GM18858 (cell line): ENCODE data around the gene TMEM131.
"Not testable (repeated sequence)": the region's sequence is repeated elsewhere in the genome, so short reads cannot be mapped to it uniquely, and the experiment has no call there.

Source experiments
- ATAC-seq: cut with Tn5 transposase; IDR thresholded peaks from one replicate; pipeline ENCODE4 v1.9.1; 2021; ENCODE audit not compliant: unreplicated experiment

The TMEM131 gene

GRCh38 chr2:97714950-97715652 lies 280.6 kb downstream of the TMEM131 start:
- ATAC-seq, result no peak

GRCh38 chr2:97714084-97714949 lies 281.4 kb downstream of the TMEM131 start:
- ATAC-seq, result no peak

- no peak for ATAC-seq
Measured at GRCh38 chr2:97713296-97714083, 282.3 kb downstream of the TMEM131 start, which contains the start of gene ZAP70. Gene ZAP70 (plus strand): TSS chr2:97713576. CDS start chr2:97724037, 10,461 bp downstream.

GRCh38 chr2:97712693-97713295 lies 283.0 kb downstream of the TMEM131 start:
- ATAC-seq, result no peak

- not testable (repeated sequence) for ATAC-seq
Measured at GRCh38 chr2:97712175-97712574, 283.6 kb downstream of the TMEM131 start.

- no peak for ATAC-seq
Measured at GRCh38 chr2:97711394-97711711, 284.4 kb downstream of the TMEM131 start.

GRCh38 chr2:97708608-97709007 lies 287.1 kb downstream of the TMEM131 start:
- ATAC-seq, result no peak

- no peak for ATAC-seq
Measured at GRCh38 chr2:97708048-97708380, 287.7 kb downstream of the TMEM131 start.

GRCh38 chr2:97707362-97708047 lies 288.2 kb downstream of the TMEM131 start:
- ATAC-seq, result no peak

- ATAC-seq, result no peak
Measured at GRCh38 chr2:97706708-97707345, 288.9 kb downstream of the TMEM131 start.
